ENCODE measurements around the gene TLE1.
A peak's percentile ranks its signal among the peaks of the same experiment; 100 is the strongest.
"Not testable (repeated sequence)": the region's sequence is repeated elsewhere in the genome, so short reads cannot be mapped to it uniquely, and the experiment has no call there.

Gene TLE1

GRCh38 chr9:81597419-81598122 is 91.8 kb downstream of the TLE1 start:
- Histone ChIP-seq H3K27me3 (replicated peaks) (no peaks in the 10 kb centered on the region), H3K27ac (no peak overlapping the region), H3K4me3 (ENCODE audit: low read depth, low read length) (no peak overlapping the region), H3K36me3 (replicated peaks) (no peaks in the 10 kb centered on the region)
- DNase-seq = no peak
- TF ChIP-seq, protein P1, sequence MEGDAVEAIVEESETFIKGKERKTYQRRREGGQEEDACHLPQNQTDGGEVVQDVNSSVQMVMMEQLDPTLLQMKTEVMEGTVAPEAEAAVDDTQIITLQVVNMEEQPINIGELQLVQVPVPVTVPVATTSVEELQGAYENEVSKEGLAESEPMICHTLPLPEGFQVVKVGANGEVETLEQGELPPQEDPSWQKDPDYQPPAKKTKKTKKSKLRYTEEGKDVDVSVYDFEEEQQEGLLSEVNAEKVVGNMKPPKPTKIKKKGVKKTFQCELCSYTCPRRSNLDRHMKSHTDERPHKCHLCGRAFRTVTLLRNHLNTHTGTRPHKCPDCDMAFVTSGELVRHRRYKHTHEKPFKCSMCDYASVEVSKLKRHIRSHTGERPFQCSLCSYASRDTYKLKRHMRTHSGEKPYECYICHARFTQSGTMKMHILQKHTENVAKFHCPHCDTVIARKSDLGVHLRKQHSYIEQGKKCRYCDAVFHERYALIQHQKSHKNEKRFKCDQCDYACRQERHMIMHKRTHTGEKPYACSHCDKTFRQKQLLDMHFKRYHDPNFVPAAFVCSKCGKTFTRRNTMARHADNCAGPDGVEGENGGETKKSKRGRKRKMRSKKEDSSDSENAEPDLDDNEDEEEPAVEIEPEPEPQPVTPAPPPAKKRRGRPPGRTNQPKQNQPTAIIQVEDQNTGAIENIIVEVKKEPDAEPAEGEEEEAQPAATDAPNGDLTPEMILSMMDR (IDR thresholded peaks at IDR 0.05; ENCODE audit: low read depth, low read length, missing control alignments) = no peak
- in situ Hi-C loops (cut with HindIII; ENCODE audit: low pct_ligation_motif_present, low sequenced_read_pairs) = no loop called here

DNA sequence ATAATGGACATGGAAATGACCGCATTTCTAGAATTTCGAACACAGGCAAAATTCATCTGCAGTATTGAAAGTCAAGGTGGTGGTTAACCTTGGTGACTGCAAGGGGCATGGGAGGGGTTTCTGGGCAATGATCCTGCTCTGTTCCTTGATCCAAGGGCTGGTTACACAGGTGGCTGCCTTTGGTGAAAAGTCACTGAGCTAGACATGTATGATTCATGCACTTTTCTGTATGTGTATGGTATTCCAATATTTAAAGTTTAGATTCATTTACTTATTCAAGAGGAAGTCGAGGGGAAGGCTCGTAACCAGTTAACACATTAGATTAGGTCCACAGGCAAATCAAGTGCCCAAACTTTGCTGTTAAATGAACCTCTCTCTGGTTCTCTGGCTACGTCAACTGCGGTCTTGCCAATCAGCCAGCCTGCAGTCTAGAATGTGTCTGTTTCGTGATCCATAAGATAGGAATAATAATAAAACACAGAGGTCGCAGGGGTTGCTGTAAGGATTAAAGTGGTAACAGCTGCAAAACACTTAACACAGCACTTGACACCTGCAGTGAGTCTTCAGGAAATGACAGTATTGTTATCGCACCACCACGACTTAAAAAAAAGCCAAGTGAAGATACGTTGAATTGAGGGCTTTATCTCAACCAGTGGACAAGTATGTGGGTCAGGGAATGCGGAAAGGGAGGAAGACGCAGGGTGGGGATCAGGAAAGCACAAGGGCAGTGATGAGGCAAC is 92.5 kb downstream of the TLE1 start:
- H3K4me3 ChIP-seq (ENCODE audit: low read depth, low read length) = no peak overlapping the region
- H3K36me3 ChIP-seq (replicated peaks) = no peaks in the 10 kb centered on the region
- DNase-seq = no peak
- no peaks in the 10 kb centered on the region for H3K27me3 ChIP-seq (replicated peaks)
- in situ Hi-C loops (cut with HindIII; ENCODE audit: low pct_ligation_motif_present, low sequenced_read_pairs) = no loop called here
- no peak overlapping the region for H3K27ac ChIP-seq
- TF ChIP-seq, protein P1 (IDR thresholded peaks at IDR 0.05; ENCODE audit: low read depth, low read length, missing control alignments) = no peak

GRCh38 chr9:81595887-81596543 is 93.3 kb downstream of the TLE1 start:
- in situ Hi-C loops (cut with HindIII; ENCODE audit: low pct_ligation_motif_present, low sequenced_read_pairs) = no loop called here
- no peak for DNase-seq
- TF ChIP-seq, protein P1 (IDR thresholded peaks at IDR 0.05; ENCODE audit: low read depth, low read length, missing control alignments) = no peak
- Histone ChIP-seq H3K36me3 (replicated peaks) (no peaks in the 10 kb centered on the region), H3K27ac (no peak overlapping the region), H3K4me3 (ENCODE audit: low read depth, low read length) (no peak overlapping the region), H3K27me3 (replicated peaks) (no peaks in the 10 kb centered on the region)

DNA sequence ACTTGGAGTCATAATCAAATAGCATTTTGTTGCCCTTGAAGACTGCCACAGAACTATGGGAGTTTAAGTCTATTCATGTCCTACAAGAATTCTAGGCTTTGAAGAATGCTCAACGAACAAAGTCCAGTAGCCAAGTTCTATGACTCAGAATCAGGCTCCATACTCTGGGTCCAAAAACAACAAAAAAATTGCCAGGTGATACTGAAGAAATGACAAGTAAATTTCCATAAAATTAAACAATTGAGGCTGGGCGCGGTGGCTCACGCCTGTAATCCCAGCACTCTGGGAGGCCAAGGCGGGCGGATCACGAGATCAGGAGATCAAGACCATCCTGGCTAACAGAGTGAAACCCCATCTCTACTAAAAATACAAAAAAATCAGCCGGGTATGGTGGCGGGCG is 94.1 kb downstream of the TLE1 start:
- H3K27me3 ChIP-seq (replicated peaks); H3K4me3 ChIP-seq (ENCODE audit: low read depth, low read length); H3K27ac ChIP-seq; in situ Hi-C loops (cut with HindIII; ENCODE audit: low pct_ligation_motif_present, low sequenced_read_pairs); DNase-seq; H3K36me3 ChIP-seq (replicated peaks): not testable (repeated sequence)

DNA sequence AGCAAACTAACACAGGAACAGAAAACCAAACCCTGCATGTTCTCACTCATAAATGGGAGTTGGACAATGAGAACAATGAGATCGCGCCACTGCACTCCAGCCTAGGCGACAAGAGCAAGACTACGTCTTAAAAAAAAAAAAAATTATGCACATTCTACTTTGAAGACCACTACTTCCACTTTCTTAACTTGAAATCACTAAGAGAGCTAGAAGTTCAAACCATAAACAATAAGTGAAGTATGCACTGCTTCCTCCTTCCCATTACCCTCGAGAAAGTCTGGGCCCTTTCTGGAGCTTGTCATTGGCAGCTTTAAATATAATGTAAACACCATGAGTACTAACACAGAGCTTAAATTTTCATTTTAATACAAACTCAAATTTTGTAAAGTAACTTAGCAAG is 94.9 kb downstream of the TLE1 start:
- no peaks in the 10 kb centered on the region for H3K27me3 ChIP-seq (replicated peaks)
- H3K36me3 ChIP-seq (replicated peaks) = no peaks in the 10 kb centered on the region
- in situ Hi-C loops (cut with HindIII; ENCODE audit: low pct_ligation_motif_present, low sequenced_read_pairs) = no loop called here
- TF ChIP-seq, protein P1 (IDR thresholded peaks at IDR 0.05; ENCODE audit: low read depth, low read length, missing control alignments) = no peak
- no peak overlapping the region for H3K4me3 ChIP-seq (ENCODE audit: low read depth, low read length)
- no peak overlapping the region for H3K27ac ChIP-seq
- DNase-seq = no peak

- no peak for DNase-seq
- Histone ChIP-seq H3K27me3 (replicated peaks) (no peaks in the 10 kb centered on the region), H3K36me3 (replicated peaks) (no peaks in the 10 kb centered on the region), H3K4me3 (ENCODE audit: low read depth, low read length) (no peak overlapping the region), H3K27ac (no peak overlapping the region)
- in situ Hi-C loops (cut with HindIII; ENCODE audit: low pct_ligation_motif_present, low sequenced_read_pairs) = no loop called here
- TF ChIP-seq, protein P1 (IDR thresholded peaks at IDR 0.05; ENCODE audit: low read depth, low read length, missing control alignments) = peak; percentile 1
Observed at GRCh38 chr9:81592887-81593266, 96.5 kb downstream of the TLE1 start.

All from brain microvascular endothelial cell (primary cell).